GM12878 (cell line): Measurements from ENCODE around the gene LMF2. TPM values are rescaled to one million over a fixed set of nuclear protein-coding genes. Genes with fewer than 3 reads are reported as not detected.
A peak's percentile ranks its signal among the peaks of the same experiment; 100 is the strongest.

Experiments used
- ATAC-seq: fragments of 200-7000 bp; cut with Tn5 transposase; 3 replicates; pipeline ENCODE4 v1.9.1; 2020; ENCODE audit warnings: mild to moderate bottlenecking, moderate library complexity
- BruUV-seq: library from RNA; stranded (reverse); fragments of 400-500 nt; replicated peaks from 2 replicates; lab custom pipeline; 2021; lab: Mats Ljungman, UMichigan
- CTCF ChIA-PET: fragments of 300-600 bp; sonication (Branson Sonifier 250); formaldehyde crosslinking; extraction: SDS; loops from one replicate; lab custom pipeline; 2021; ENCODE audit warnings: inconsistent platforms; lab: Yijun Ruan, JAX
- POLR2A ChIA-PET: fragments of 350-600 bp; formaldehyde crosslinking; extraction: SDS; loops from one replicate; lab custom pipeline; 2021; ENCODE audit warnings: inconsistent platforms; lab: Charles Lee
- RAD21 ChIA-PET: fragments of 300-600 bp; sonication (Branson Sonifier 250); formaldehyde crosslinking; loops from one replicate; lab custom pipeline; 2023; ENCODE audit warnings: antibody characterized with exemption; ENCODE audit not compliant: unreplicated experiment; lab: Charles Lee
- SMC1A ChIA-PET: fragments of 300-600 bp; sonication (Branson Sonifier 250); formaldehyde crosslinking; loops from one replicate; lab custom pipeline; 2023; ENCODE audit not compliant: unreplicated experiment, uncharacterized antibody; lab: Charles Lee
- DNase-seq: peaks from one replicate; pipeline ENCODE4 v3.0.0-alpha.2; 2011; ENCODE audit warnings: low read depth, low spot score
- FAIRE-seq: peaks from 3 replicates; lab custom pipeline; 2011; peaks lifted over from hg19 to GRCh38; lab: Jason Lieb, UNC
- H2AFZ ChIP-seq: 2 replicates; pipeline ENCODE4 v1.6.0; 2011; ENCODE audit warnings: low read depth, low read length, control low read depth; ENCODE audit not compliant: control insufficient read depth
- H3K27ac ChIP-seq: 2 replicates; pipeline ENCODE4 v1.5.1; 2011; ENCODE audit warnings: control low read depth; ENCODE audit not compliant: control insufficient read depth, insufficient read depth
- H3K27me3 ChIP-seq, 2 experiments: replicated peaks in 1 of 2; 2 replicates each; pipeline versions ENCODE4 v1.6.0 to v1.6.1; 2011; ENCODE audit warnings: low read length in 1 of 2; ENCODE audit not compliant: control insufficient read depth in 2 of 2, insufficient read depth in 2 of 2
- H3K36me3 ChIP-seq, 2 experiments: 2 replicates each; pipeline ENCODE4 v1.5.1; 2011; ENCODE audit warnings: low read length in 1 of 2; ENCODE audit not compliant: control insufficient read depth in 2 of 2, insufficient read depth in 2 of 2
- H3K4me1 ChIP-seq: 2 replicates; pipeline ENCODE4 v1.6.1; 2011; ENCODE audit warnings: mild to moderate bottlenecking, low read length, moderate library complexity, mixed read lengths; ENCODE audit not compliant: control insufficient read depth, insufficient read depth
- H3K4me2 ChIP-seq: 2 replicates; pipeline ENCODE4 v1.6.0; 2011; ENCODE audit warnings: control low read depth; ENCODE audit not compliant: control insufficient read depth, insufficient read depth
- H3K4me3 ChIP-seq: fragments of 200-600 bp; sonication (generic); 2 replicates; pipeline ENCODE4 v1.5.1; 2016
- H3K79me2 ChIP-seq: 2 replicates; pipeline ENCODE4 v1.6.0; 2011; ENCODE audit warnings: low read length; ENCODE audit not compliant: control insufficient read depth, insufficient read depth
- H3K9ac ChIP-seq: 2 replicates; pipeline ENCODE4 v1.8.0; 2011; ENCODE audit warnings: low read length, control low read depth, mixed read lengths; ENCODE audit not compliant: control insufficient read depth, insufficient read depth
- H3K9me3 ChIP-seq: replicated peaks from 3 replicates; pipeline ENCODE4 v1.5.1; 2011; ENCODE audit warnings: mild to moderate bottlenecking, low read length; ENCODE audit not compliant: control insufficient read depth, insufficient read depth
- H4K20me1 ChIP-seq: 2 replicates; pipeline ENCODE4 v1.6.0; 2011; ENCODE audit not compliant: control insufficient read depth, insufficient read depth
- CEBPB ChIP-seq, 2 experiments: fragments of 150-350 bp in 1 of 2; IDR thresholded peaks; 2 replicates each; pipeline ENCODE4 v1.6.1; 2012 to 2014; ENCODE audit warnings: low read depth in 2 of 2, low read length in 2 of 2, borderline replicate concordance in 1 of 2, inconsistent platforms in 1 of 2
- ELK1 ChIP-seq: IDR thresholded peaks from 2 replicates; pipeline ENCODE4 v1.6.1; 2012; ENCODE audit warnings: low read depth, low read length, improper control_type of control experiment
- FOXM1 ChIP-seq: IDR thresholded peaks from 2 replicates; pipeline ENCODE4 v1.6.1; 2012; ENCODE audit warnings: low read depth, mild to moderate bottlenecking, inconsistent platforms, low read length, moderate library complexity
- MEF2A ChIP-seq: IDR thresholded peaks from 2 replicates; pipeline ENCODE4 v1.6.1; 2011; ENCODE audit warnings: low read depth, mild to moderate bottlenecking, low read length, moderate library complexity; ENCODE audit not compliant: insufficient read depth
- NR2C1 ChIP-seq: fragments of 450-650 bp; IDR thresholded peaks from 2 replicates; pipeline ENCODE4 v1.6.1; 2017; ENCODE audit warnings: antibody characterized with exemption, mild to moderate bottlenecking, moderate library complexity
- POLR2AphosphoS5 ChIP-seq: IDR thresholded peaks from 2 replicates; pipeline ENCODE4 v1.6.1; 2011; ENCODE audit warnings: mild to moderate bottlenecking, low read length, inconsistent platforms
- RCOR1 ChIP-seq: conservative IDR thresholded peaks from 2 replicates; pipeline ENCODE4 v1.6.1; 2012; ENCODE audit warnings: low read depth, low read length, improper control_type of control experiment
- RFX5 ChIP-seq: IDR thresholded peaks from 2 replicates; pipeline ENCODE4 v1.6.1; 2011; ENCODE audit warnings: low read depth, low read length, improper control_type of control experiment
- SKIL ChIP-seq: fragments of 450-650 bp; IDR thresholded peaks from 2 replicates; pipeline ENCODE4 v1.6.1; 2017; ENCODE audit warnings: mild to moderate bottlenecking, low read depth, inconsistent platforms; ENCODE audit not compliant: poor library complexity, severe bottlenecking
- SMC3 ChIP-seq: IDR thresholded peaks from 2 replicates; pipeline ENCODE4 v1.6.1; 2011; ENCODE audit warnings: low read length, improper control_type of control experiment, borderline replicate concordance
- SUPT20H ChIP-seq: IDR thresholded peaks from 2 replicates; pipeline ENCODE4 v1.6.1; 2011; ENCODE audit warnings: low read depth, mild to moderate bottlenecking, low read length, moderate library complexity, borderline replicate concordance; ENCODE audit not compliant: control insufficient read depth
- WRNIP1 ChIP-seq: IDR thresholded peaks from 2 replicates; pipeline ENCODE4 v1.6.1; 2011; ENCODE audit warnings: low read depth, low read length, improper control_type of control experiment, borderline replicate concordance
- ZBED1 ChIP-seq: IDR thresholded peaks from 2 replicates; pipeline ENCODE4 v1.6.1; 2016; ENCODE audit warnings: borderline replicate concordance
- ZNF687 ChIP-seq: fragments of 450-650 bp; IDR thresholded peaks from 2 replicates; pipeline ENCODE4 v1.6.1; 2017; ENCODE audit warnings: mild to moderate bottlenecking, moderate library complexity
- WGBS: methylation state at CpG from one replicate; pipeline ENCODE4 v1.1.6; 2016; ENCODE audit warnings: low lambda C conversion rate; ENCODE audit not compliant: insufficient replicate concordance, insufficient coverage; ENCODE audit errors: missing lambda C conversion rate; 5-methylcytosine and 5-hydroxymethylcytosine counted together
- in situ Hi-C: fragments of 300-500 bp; cut with MboI; formaldehyde crosslinking; loops from 9 replicates; pipeline ENCODE4 v1.14.3; 2018; ENCODE audit warnings: mixed read lengths
- intact Hi-C: fragments of 100-400 bp; cut with micrococcal nuclease; formaldehyde crosslinking; loops from one replicate; pipeline ENCODE4 v1.14.2; 2022; ENCODE audit not compliant: unreplicated experiment
- polyA plus RNA-seq, 11 experiments: library from polyadenylated mRNA; depleted of rRNA in 4 of 11; unstranded in 6 of 11; stranded (reverse) in 5 of 11; fragments of >200 nt; fragmentation: Nextera tagmentation in 4 of 11; fragmentation: Illumina TruSeq in 1 of 11; extraction: Ambion mirVana in 4 of 11; extraction: Trizol in 1 of 11; gene quantifications; 1 replicate in 1 of 11; 2 replicates in 10 of 11; pipeline versions ENCODE4 v1.2.1 to v1.2.3, GENCODE V29; 2011 to 2016; ENCODE audit warnings: inconsistent platforms in 2 of 11, missing spikeins in 2 of 11, low read depth in 1 of 11
- total RNA-seq, 4 experiments: library from RNA; depleted of rRNA in 3 of 4; stranded (reverse); fragments of >200 nt in 3 of 4; fragmentation: Illumina TruSeq in 1 of 4; extraction: Trizol in 1 of 4; gene quantifications; 2 replicates each; pipeline versions ENCODE4 v1.2.1 to v1.2.3, GENCODE V29; 2013 to 2021

LMF2 gene
- total and polyA plus RNA-seq, 10 of the 15 experiments (the other 5 are each of a cell fraction or from before 2014, with no cell fraction given), result 0.08 to 57.5 (median 21.2) TPM

GRCh38 chr22:50487290-50488005 is 20.1 kb downstream of the LMF2 start (continued):
- no peak for TF ChIP-seq RCOR1
- TF ChIP-seq FOXM1, result no peak
- TF ChIP-seq SMC3, result no peak
- TF ChIP-seq RFX5, result no peak
- no peak for TF ChIP-seq ZBED1
- no peak for TF ChIP-seq CEBPB (IDR thresholded peaks at IDR 0.05; ENCODE audit: borderline replicate concordance in 1 of 2, low read depth in 2 of 2, low read length in 2 of 2)
- TF ChIP-seq WRNIP1, result no peak
- TF ChIP-seq SUPT20H, result no peak

GRCh38 chr22:50486561-50487289 is 20.8 kb downstream of the LMF2 start, which contains the start of gene MIOX:
TSS of gene MIOX (plus strand) at chr22:50486859. CDS start at chr22:50486898, 39 bp downstream.
- FAIRE-seq (no peak), DNase-seq (no peak), ATAC-seq (peak; percentile 57)
- intact Hi-C loops, result no loop called here
- Histone ChIP-seq H3K27me3 (no peaks in the 10 kb centered on the region), H4K20me1 (no peaks in the 10 kb centered on the region), H3K4me3 (no peak within 1 kb of the TSS), H3K4me1 (peaks cover 5% of the 10 kb centered on the region), H3K9ac (no peak within 1 kb of the TSS), H3K4me2 (no peak within 1 kb of the TSS), H3K9me3 (no peaks in the 10 kb centered on the region), H3K36me3 (no peaks in the 10 kb centered on the region), H2AFZ (no peak within 1 kb of the TSS; the same call in 1 of the 2 replicates), H3K27ac (no peak within 1 kb of the TSS), H3K79me2 (no peaks in the 10 kb centered on the region)
- POLR2A ChIA-PET, result interaction anchor here (0.6 to 1.3 kb wide), 2 partner anchors 13 to 18 kb away, joined by 3 to 4 read pairs; no protein-coding TSS in a partner anchor
- RAD21 ChIA-PET, result no interaction called here
- SMC1A ChIA-PET, result no interaction called here
- in situ Hi-C loops, result no loop called here
- WGBS, result 49% methylated on average over 22 of the region's 23 CpGs
- no TSS peak for BruUV-seq
- CTCF ChIA-PET, result interaction anchor here (0.5 to 4.1 kb wide), 3 partner anchors 11 to 507 kb away, joined by 3 to 29 read pairs (median 7); no protein-coding TSS in a partner anchor
- TF ChIP-seq ZNF687, result peak; percentile 69; the same call in 1 of the 2 replicates
- TF ChIP-seq MEF2A, result no peak
- no peak for TF ChIP-seq ELK1
- no peak for TF ChIP-seq SKIL
- TF ChIP-seq NR2C1, result peak; percentile 75
- no peak for TF ChIP-seq POLR2AphosphoS5
